ENCODE data around the gene KAZALD1.
"Not testable (repeated sequence)": the region's sequence is repeated elsewhere in the genome, so short reads cannot be mapped to it uniquely, and the experiment has no call there.

Gene KAZALD1

GRCh38 chr10:101031128-101031795 is 30.5 kb upstream of the KAZALD1 start, which contains the start of the genes PDZD7 and SFXN3:
TSS of gene PDZD7 (minus strand) at chr10:101031129. CDS start at chr10:101030219, 910 bp downstream.
TSS of gene SFXN3 (plus strand) at chr10:101031234. CDS start at chr10:101034695, 3,461 bp downstream.
- Histone ChIP-seq H3K4me2 (ENCODE audit: low read length) (peak within 1 kb of the TSS; percentile 100), H3K36me3 (replicated peaks; ENCODE audit: low read depth, low read length) (no peaks in the 10 kb centered on the region), H3K9me3 (ENCODE audit: insufficient read depth, low read length) (no peaks in the 10 kb centered on the region), H3K79me2 (ENCODE audit: low read length) (no peaks in the 10 kb centered on the region), H3K27me3 (ENCODE audit: low read depth, low read length) (peaks cover 29% of the 10 kb centered on the region), H3K4me3 (ENCODE audit: low read length) (peak within 1 kb of the TSS; percentile 98), H4K20me1 (ENCODE audit: insufficient read depth, low read length) (no peaks in the 10 kb centered on the region), H3K4me1 (ENCODE audit: low read length) (peaks cover 10% of the 10 kb centered on the region), H2AFZ (ENCODE audit: low read depth, low read length) (peak within 1 kb of the TSS; percentile 85), H3K9ac (ENCODE audit: low read length) (peak within 1 kb of the TSS; percentile 60), H3K27ac (ENCODE audit: low read length) (no peak within 1 kb of the TSS)
- TF ChIP-seq EZH2phosphoT487 (IDR thresholded peaks at IDR 0.05; ENCODE audit: low read depth) (no peak), CTCF (IDR thresholded peaks at IDR 0.05; ENCODE audit: low read depth, low read length) (no peak)

- H3K36me3 ChIP-seq (replicated peaks; ENCODE audit: low read depth, low read length): no peaks in the 10 kb centered on the region
- H4K20me1 ChIP-seq (ENCODE audit: insufficient read depth, low read length): no peaks in the 10 kb centered on the region
- peak overlapping the region; percentile 98 for H3K4me3 ChIP-seq (ENCODE audit: low read length)
- no peaks in the 10 kb centered on the region for H3K79me2 ChIP-seq (ENCODE audit: low read length)
- H3K27me3 ChIP-seq (ENCODE audit: low read depth, low read length): peaks cover 29% of the 10 kb centered on the region
- peak overlapping the region; percentile 85 for H2AFZ ChIP-seq (ENCODE audit: low read depth, low read length)
- no peaks in the 10 kb centered on the region for H3K9me3 ChIP-seq (ENCODE audit: insufficient read depth, low read length)
- no peak overlapping the region for H3K27ac ChIP-seq (ENCODE audit: low read length)
- peaks cover 10% of the 10 kb centered on the region for H3K4me1 ChIP-seq (ENCODE audit: low read length)
- no peak for TF ChIP-seq EZH2phosphoT487 (IDR thresholded peaks at IDR 0.05; ENCODE audit: low read depth)
- TF ChIP-seq CTCF (IDR thresholded peaks at IDR 0.05; ENCODE audit: low read depth, low read length): no peak
- H3K9ac ChIP-seq (ENCODE audit: low read length): peak overlapping the region; percentile 60
- peak overlapping the region; percentile 100 for H3K4me2 ChIP-seq (ENCODE audit: low read length)
Observed at GRCh38 chr10:101031796-101032636, 29.8 kb upstream of the KAZALD1 start.

- H3K27me3 ChIP-seq (ENCODE audit: low read depth, low read length): peaks cover 26% of the 10 kb centered on the region
- no peak overlapping the region for H3K27ac ChIP-seq (ENCODE audit: low read length)
- no peak for TF ChIP-seq CTCF (IDR thresholded peaks at IDR 0.05; ENCODE audit: low read depth, low read length)
- TF ChIP-seq EZH2phosphoT487 (IDR thresholded peaks at IDR 0.05; ENCODE audit: low read depth): no peak
- H4K20me1 ChIP-seq (ENCODE audit: insufficient read depth, low read length): no peaks in the 10 kb centered on the region
- H3K4me1 ChIP-seq (ENCODE audit: low read length): peaks cover 10% of the 10 kb centered on the region
- no peaks in the 10 kb centered on the region for H3K9me3 ChIP-seq (ENCODE audit: insufficient read depth, low read length)
- H3K9ac ChIP-seq (ENCODE audit: low read length): peak overlapping the region; percentile 60; the same call in 1 of the 2 replicates
- peak overlapping the region; percentile 100 for H3K4me2 ChIP-seq (ENCODE audit: low read length)
- no peaks in the 10 kb centered on the region for H3K36me3 ChIP-seq (replicated peaks; ENCODE audit: low read depth, low read length)
- H3K4me3 ChIP-seq (ENCODE audit: low read length): peak overlapping the region; percentile 98
- H3K79me2 ChIP-seq (ENCODE audit: low read length): no peaks in the 10 kb centered on the region
- H2AFZ ChIP-seq (ENCODE audit: low read depth, low read length): peak overlapping the region; percentile 85; the same call in 1 of the 2 replicates
Observed at GRCh38 chr10:101032637-101033224, 29.1 kb upstream of the KAZALD1 start.

GRCh38 chr10:101033276-101033675 is 28.5 kb upstream of the KAZALD1 start:
- peaks cover 24% of the 10 kb centered on the region for H3K27me3 ChIP-seq (ENCODE audit: low read depth, low read length)
- H3K36me3 ChIP-seq (replicated peaks; ENCODE audit: low read depth, low read length): no peaks in the 10 kb centered on the region
- no peak overlapping the region for H3K9ac ChIP-seq (ENCODE audit: low read length)
- H3K4me3 ChIP-seq (ENCODE audit: low read length): no peak overlapping the region
- H2AFZ ChIP-seq (ENCODE audit: low read depth, low read length): no peak overlapping the region
- H4K20me1 ChIP-seq (ENCODE audit: insufficient read depth, low read length): no peaks in the 10 kb centered on the region
- no peak for TF ChIP-seq EZH2phosphoT487 (IDR thresholded peaks at IDR 0.05; ENCODE audit: low read depth)
- TF ChIP-seq CTCF (IDR thresholded peaks at IDR 0.05; ENCODE audit: low read depth, low read length): no peak
- H3K27ac ChIP-seq (ENCODE audit: low read length): no peak overlapping the region
- no peaks in the 10 kb centered on the region for H3K79me2 ChIP-seq (ENCODE audit: low read length)
- no peak overlapping the region for H3K4me2 ChIP-seq (ENCODE audit: low read length)
- H3K9me3 ChIP-seq (ENCODE audit: insufficient read depth, low read length): no peaks in the 10 kb centered on the region
- H3K4me1 ChIP-seq (ENCODE audit: low read length): peaks cover 10% of the 10 kb centered on the region

GRCh38 chr10:101034404-101034803 is 27.4 kb upstream of the KAZALD1 start:
- not testable (repeated sequence) for H3K9me3 ChIP-seq (ENCODE audit: insufficient read depth, low read length); H3K36me3 ChIP-seq (replicated peaks; ENCODE audit: low read depth, low read length); H3K27ac ChIP-seq (ENCODE audit: low read length); H3K79me2 ChIP-seq (ENCODE audit: low read length); H3K4me3 ChIP-seq (ENCODE audit: low read length); H4K20me1 ChIP-seq (ENCODE audit: insufficient read depth, low read length); H3K4me2 ChIP-seq (ENCODE audit: low read length); H2AFZ ChIP-seq (ENCODE audit: low read depth, low read length); H3K9ac ChIP-seq (ENCODE audit: low read length)
- peaks cover 16% of the 10 kb centered on the region for H3K27me3 ChIP-seq (ENCODE audit: low read depth, low read length)
- H3K4me1 ChIP-seq (ENCODE audit: low read length): peaks cover 10% of the 10 kb centered on the region

Data from OCI-LY3 (cell line).